ENCODE results near the gene PTGES. TPM values are rescaled to one million over a fixed set of nuclear protein-coding genes. Genes with fewer than 3 reads are reported as not detected.

The PTGES gene
- total RNA-seq, 2 experiments from 2014 or later = not detected

DNA sequence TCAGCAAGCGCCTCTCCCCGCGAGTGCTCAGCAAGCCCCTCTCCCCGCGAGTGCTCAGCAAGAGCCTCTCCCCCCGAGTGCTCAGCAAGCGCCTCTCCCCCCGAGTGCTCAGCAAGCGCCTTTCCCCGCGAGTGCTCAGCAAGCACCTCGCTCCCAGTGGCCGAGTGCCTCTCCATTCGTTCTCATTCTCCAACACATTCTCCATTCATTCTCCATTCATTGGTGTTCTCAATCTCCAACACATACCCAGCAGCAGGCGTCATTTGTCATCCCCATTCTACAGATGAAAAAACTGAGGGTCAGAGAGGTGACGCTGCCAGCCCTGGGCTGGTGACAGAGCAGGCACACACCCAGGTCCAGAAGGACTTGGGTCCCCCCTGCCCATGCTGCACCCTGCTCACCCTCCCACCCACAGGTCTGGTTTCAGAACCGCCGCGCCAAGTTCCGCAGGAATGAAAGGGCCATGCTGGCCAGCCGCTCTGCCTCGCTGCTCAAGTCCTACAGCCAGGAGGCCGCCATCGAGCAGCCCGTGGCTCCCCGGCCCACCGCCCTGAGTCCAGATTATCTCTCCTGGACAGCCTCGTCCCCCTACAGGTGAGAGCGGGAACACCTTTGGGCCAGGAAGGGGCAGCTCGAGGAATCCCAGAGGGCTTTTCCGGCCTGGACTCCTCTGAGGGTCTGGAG is 32.5 kb downstream of the PTGES start:
- Mint-ChIP-seq H3K9me3 (no peaks in the 10 kb centered on the region), H3K4me3 (no peak overlapping the region), H3K27me3 (peaks cover 9% of the 10 kb centered on the region), H3K4me1 (no peaks in the 10 kb centered on the region), H3K36me3 (ENCODE audit: low read depth) (no peaks in the 10 kb centered on the region), H3K27ac (no peak overlapping the region)
- POLR2A ChIA-PET = no interaction called here
- CTCF ChIA-PET = no interaction called here
- no peak for DNase-seq

DNA sequence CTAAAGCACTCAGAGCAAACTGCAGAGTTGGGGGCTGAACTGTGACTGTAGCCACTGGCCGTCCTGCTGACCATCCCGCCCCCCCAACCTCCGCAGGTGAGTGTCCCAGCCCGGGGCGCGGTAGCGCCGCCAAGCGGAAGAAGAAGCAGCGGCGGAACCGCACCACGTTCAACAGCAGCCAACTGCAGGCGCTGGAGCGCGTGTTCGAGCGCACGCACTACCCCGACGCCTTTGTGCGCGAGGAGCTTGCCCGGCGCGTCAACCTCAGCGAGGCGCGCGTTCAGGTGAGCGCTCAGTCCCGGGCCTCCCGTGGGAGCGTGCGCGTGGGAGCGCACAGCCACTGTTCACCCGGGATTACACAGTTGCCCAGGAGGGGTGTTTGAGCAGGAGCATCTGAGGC is 33.7 kb downstream of the PTGES start:
- Mint-ChIP-seq H3K36me3 (ENCODE audit: low read depth) (no peaks in the 10 kb centered on the region), H3K9me3 (no peaks in the 10 kb centered on the region), H3K4me3 (no peak overlapping the region), H3K27ac (no peak overlapping the region), H3K4me1 (no peaks in the 10 kb centered on the region), H3K27me3 (peaks cover 11% of the 10 kb centered on the region)
- ChIA-PET CTCF (interaction anchor here (1.4 kb wide), 1 partner anchor 7 kb away, joined by 5 read pairs; no protein-coding TSS in a partner anchor), POLR2A (no interaction called here)
- DNase-seq = no peak

DNA sequence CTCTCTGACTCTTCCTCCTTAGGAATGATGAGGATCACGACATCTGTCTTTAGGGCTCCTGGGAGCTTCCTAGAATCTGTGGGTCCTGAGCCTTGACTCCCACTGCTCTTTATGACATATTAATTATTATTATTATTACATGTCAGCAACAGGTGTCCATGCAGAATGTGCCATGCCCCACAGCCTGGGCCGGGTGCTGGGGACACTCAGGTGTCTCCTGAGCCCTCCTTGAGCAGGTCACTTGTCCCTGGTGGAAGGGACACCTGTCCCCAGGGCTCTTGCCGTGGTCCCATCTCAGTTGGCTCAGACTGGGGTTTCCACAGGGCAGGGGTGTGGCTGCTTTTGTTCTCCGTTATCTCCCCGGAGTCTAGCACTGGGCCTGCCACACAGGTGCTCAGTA is 34.2 kb downstream of the PTGES start:
- ChIA-PET POLR2A (no interaction called here), CTCF (interaction anchor here (1.4 kb wide), 1 partner anchor 8 kb away, joined by 5 read pairs; no protein-coding TSS in a partner anchor)
- no peak overlapping the region for H3K27ac Mint-ChIP-seq
- H3K4me1 Mint-ChIP-seq = no peaks in the 10 kb centered on the region
- H3K9me3 Mint-ChIP-seq = no peaks in the 10 kb centered on the region
- no peak overlapping the region for H3K4me3 Mint-ChIP-seq
- H3K36me3 Mint-ChIP-seq (ENCODE audit: low read depth) = no peaks in the 10 kb centered on the region
- peaks cover 11% of the 10 kb centered on the region for H3K27me3 Mint-ChIP-seq
- no peak for DNase-seq

- ChIA-PET POLR2A (interaction anchor here (0.8 kb wide), 1 partner anchor 9 kb away, joined by 3 read pairs; no protein-coding TSS in a partner anchor), CTCF (interaction anchor here (1.4 kb wide), 1 partner anchor 9 kb away, joined by 5 read pairs; no protein-coding TSS in a partner anchor)
- Mint-ChIP-seq H3K27ac (no peak overlapping the region), H3K9me3 (no peaks in the 10 kb centered on the region), H3K4me3 (no peak overlapping the region), H3K36me3 (ENCODE audit: low read depth) (no peaks in the 10 kb centered on the region), H3K27me3 (peaks cover 11% of the 10 kb centered on the region), H3K4me1 (peaks cover 3% of the 10 kb centered on the region)
- no peak for DNase-seq
Observed at GRCh38 chr9:129717991-129718390, 34.9 kb downstream of the PTGES start.

- H3K27ac Mint-ChIP-seq = no peak overlapping the region
- ChIA-PET POLR2A (no interaction called here), CTCF (interaction anchor here (0.6 to 0.9 kb wide), 2 partner anchors 10 to 11 kb away, joined by 3 to 4 read pairs; no protein-coding TSS in a partner anchor)
- H3K9me3 Mint-ChIP-seq = no peaks in the 10 kb centered on the region
- H3K36me3 Mint-ChIP-seq (ENCODE audit: low read depth) = no peaks in the 10 kb centered on the region
- DNase-seq = no peak
- H3K27me3 Mint-ChIP-seq = peaks cover 14% of the 10 kb centered on the region
- H3K4me3 Mint-ChIP-seq = no peak overlapping the region
- peaks cover 21% of the 10 kb centered on the region for H3K4me1 Mint-ChIP-seq
Observed at GRCh38 chr9:129716091-129716490, 36.8 kb downstream of the PTGES start.

DNA sequence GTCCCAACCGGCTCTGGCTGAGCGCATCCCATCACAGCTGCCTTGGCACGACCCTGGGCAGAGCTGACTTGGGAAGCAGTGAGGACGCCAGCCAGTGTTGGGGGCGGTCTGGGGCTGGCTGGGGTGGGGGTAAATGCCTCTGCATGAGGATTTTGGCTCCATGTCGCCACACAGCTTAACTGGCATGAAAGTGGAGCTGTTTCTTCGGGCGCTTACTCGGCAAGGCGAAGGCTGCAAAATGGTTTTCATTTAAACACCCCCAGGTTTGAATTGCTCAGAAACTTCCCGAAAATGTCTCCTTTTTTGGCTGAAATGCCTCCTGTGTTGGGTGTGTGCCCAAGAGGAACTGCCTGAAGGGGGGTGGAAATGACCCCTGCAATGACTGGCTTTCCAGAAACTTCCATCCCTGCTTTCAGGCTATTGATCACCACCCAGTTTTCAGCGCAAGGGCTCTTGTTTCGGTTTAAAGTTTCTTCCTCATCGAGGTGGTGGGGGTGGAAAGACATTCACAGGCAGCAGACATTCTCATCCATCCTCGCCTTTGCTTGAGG is 38.3 kb downstream of the PTGES start:
- Mint-ChIP-seq H3K27ac (no peak overlapping the region), H3K36me3 (ENCODE audit: low read depth) (no peaks in the 10 kb centered on the region), H3K4me3 (no peak overlapping the region), H3K4me1 (peaks cover 28% of the 10 kb centered on the region), H3K27me3 (peaks cover 14% of the 10 kb centered on the region), H3K9me3 (no peaks in the 10 kb centered on the region)
- POLR2A ChIA-PET = no interaction called here
- DNase-seq = no peak
- CTCF ChIA-PET = interaction anchor here (1.1 kb wide), 1 partner anchor 23 kb away, joined by 4 read pairs; no protein-coding TSS in a partner anchor

- peaks cover 28% of the 10 kb centered on the region for H3K4me1 Mint-ChIP-seq
- H3K27ac Mint-ChIP-seq = no peak overlapping the region
- H3K27me3 Mint-ChIP-seq = peaks cover 14% of the 10 kb centered on the region
Observed at GRCh38 chr9:129713402-129713679, 39.5 kb downstream of the PTGES start.

GRCh38 chr9:129712634-129713401 is 40.0 kb downstream of the PTGES start:
- no peaks in the 10 kb centered on the region for H3K36me3 Mint-ChIP-seq (ENCODE audit: low read depth)
- ChIA-PET POLR2A (interaction anchor here (0.7 to 2.3 kb wide), 3 partner anchors 13 to 416 kb away, joined by 3 to 7 read pairs (median 3); no protein-coding TSS in a partner anchor), CTCF (interaction anchor here (1.2 to 2.4 kb wide), 4 partner anchors 13 to 87 kb away, joined by 3 to 17 read pairs (median 6); partner anchors contain the start of gene NTMT1)
- H3K4me3 Mint-ChIP-seq = no peak overlapping the region
- H3K27me3 Mint-ChIP-seq = peaks cover 14% of the 10 kb centered on the region
- H3K27ac Mint-ChIP-seq = no peak overlapping the region
- no peaks in the 10 kb centered on the region for H3K9me3 Mint-ChIP-seq
- DNase-seq = no peak
- H3K4me1 Mint-ChIP-seq = peaks cover 28% of the 10 kb centered on the region

More at GRCh38 chr9:129713402-129713679, 39.5 kb downstream of the PTGES start:
- Mint-ChIP-seq H3K4me3 (no peak overlapping the region), H3K9me3 (no peaks in the 10 kb centered on the region), H3K36me3 (ENCODE audit: low read depth) (no peaks in the 10 kb centered on the region)
- CTCF ChIA-PET = interaction anchor here (1.7 to 2.4 kb wide), 3 partner anchors 12 to 25 kb away, joined by 4 to 17 read pairs (median 8); no protein-coding TSS in a partner anchor
- no peak for DNase-seq
- POLR2A ChIA-PET = no interaction called here

GRCh38 chr9:129710169-129710453 is 42.7 kb downstream of the PTGES start:
- Mint-ChIP-seq H3K4me3 (no peak overlapping the region), H3K36me3 (ENCODE audit: low read depth) (no peaks in the 10 kb centered on the region), H3K4me1 (peaks cover 28% of the 10 kb centered on the region), H3K9me3 (no peaks in the 10 kb centered on the region), H3K27ac (no peak overlapping the region), H3K27me3 (peaks cover 7% of the 10 kb centered on the region)
- POLR2A ChIA-PET = interaction anchor here (2.3 kb wide), 1 partner anchor 16 kb away, joined by 7 read pairs; no protein-coding TSS in a partner anchor
- no peak for DNase-seq
- CTCF ChIA-PET = no interaction called here

DNA sequence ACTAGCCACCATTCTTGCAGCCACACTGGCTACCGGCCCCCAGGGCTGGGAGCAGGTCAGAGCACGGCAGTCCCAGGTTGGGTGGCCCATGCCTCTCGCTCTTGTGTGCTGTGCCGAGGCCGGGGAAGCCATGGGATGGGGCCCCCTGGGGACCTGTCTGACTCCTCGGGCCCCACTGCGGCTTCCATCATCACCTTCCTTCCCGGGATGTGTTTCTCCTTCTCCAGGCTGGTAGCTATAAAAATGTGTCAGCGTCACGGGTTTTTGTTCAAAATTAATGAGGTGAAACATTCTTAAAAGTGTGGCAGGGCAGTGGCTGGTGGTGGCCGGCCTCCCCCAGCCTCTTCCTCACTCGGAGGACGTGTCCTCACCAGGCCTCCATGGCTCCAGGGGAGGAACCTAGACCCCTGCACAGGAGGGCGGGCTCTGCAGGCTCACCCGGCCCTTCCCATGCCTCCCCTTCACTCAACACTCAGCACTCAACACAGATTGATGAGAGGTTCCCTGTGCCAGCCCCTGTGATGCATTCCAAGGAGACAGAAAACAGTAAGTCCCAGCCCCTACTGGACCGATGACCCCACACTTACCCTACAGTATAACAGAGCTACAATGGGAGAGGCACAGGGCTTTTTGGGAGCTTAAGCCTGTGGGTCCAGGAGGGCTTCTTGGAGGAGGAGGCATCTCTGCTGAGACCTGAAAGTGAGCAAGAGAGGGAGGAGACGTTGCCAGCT is 43.2 kb downstream of the PTGES start:
- ChIA-PET CTCF (no interaction called here), POLR2A (no interaction called here)
- Mint-ChIP-seq H3K36me3 (ENCODE audit: low read depth) (no peaks in the 10 kb centered on the region), H3K4me3 (no peak overlapping the region), H3K9me3 (no peaks in the 10 kb centered on the region), H3K27ac (no peak overlapping the region), H3K4me1 (peaks cover 28% of the 10 kb centered on the region), H3K27me3 (peaks cover 3% of the 10 kb centered on the region)
- DNase-seq = no peak

- Mint-ChIP-seq H3K27me3 (peaks cover 3% of the 10 kb centered on the region), H3K9me3 (no peaks in the 10 kb centered on the region), H3K27ac (no peak overlapping the region), H3K4me1 (peaks cover 28% of the 10 kb centered on the region), H3K4me3 (no peak overlapping the region), H3K36me3 (ENCODE audit: low read depth) (no peaks in the 10 kb centered on the region)
- ChIA-PET POLR2A (no interaction called here), CTCF (no interaction called here)
- no peak for DNase-seq
Observed at GRCh38 chr9:129708793-129709192, 44.0 kb downstream of the PTGES start.

DNA sequence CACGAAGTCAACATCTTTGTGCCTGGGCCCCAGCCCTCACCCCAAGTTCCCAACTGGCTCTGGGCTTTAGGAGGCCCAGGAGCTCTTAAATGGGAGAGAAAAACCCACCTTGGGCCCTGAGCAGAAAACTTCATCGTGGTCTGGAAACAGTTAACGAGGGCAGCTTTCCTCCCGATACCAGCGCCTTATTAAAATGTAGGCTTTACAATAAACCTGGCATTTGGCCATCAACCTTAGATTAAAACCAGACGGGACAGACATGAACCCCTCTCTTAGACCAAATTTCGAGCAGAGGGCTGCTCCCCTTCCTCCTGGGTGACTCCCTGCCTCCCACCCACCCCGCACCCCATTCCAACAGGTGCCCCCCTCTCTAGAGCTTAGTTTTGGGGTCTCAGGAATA is 48.0 kb downstream of the PTGES start:
- Mint-ChIP-seq H3K4me3 (no peak overlapping the region), H3K27me3 (peaks cover 6% of the 10 kb centered on the region), H3K36me3 (ENCODE audit: low read depth) (no peaks in the 10 kb centered on the region), H3K9me3 (no peaks in the 10 kb centered on the region), H3K4me1 (peaks cover 2% of the 10 kb centered on the region), H3K27ac (no peak overlapping the region)
- ChIA-PET CTCF (no interaction called here), POLR2A (no interaction called here)
- no peak for DNase-seq
